Fibroblast of peridontal ligament (primary cell): ENCODE results near the gene ARID3B.

Source experiments
- DNase-seq: peaks from one replicate; pipeline ENCODE4 v3.0.0-alpha.2; 2010; ENCODE audit errors: extremely low read depth

ARID3B gene

GRCh38 chr15:74642734-74643664, 102.0 kb downstream of the ARID3B start:
- peak; percentile 34 for DNase-seq

DNA sequence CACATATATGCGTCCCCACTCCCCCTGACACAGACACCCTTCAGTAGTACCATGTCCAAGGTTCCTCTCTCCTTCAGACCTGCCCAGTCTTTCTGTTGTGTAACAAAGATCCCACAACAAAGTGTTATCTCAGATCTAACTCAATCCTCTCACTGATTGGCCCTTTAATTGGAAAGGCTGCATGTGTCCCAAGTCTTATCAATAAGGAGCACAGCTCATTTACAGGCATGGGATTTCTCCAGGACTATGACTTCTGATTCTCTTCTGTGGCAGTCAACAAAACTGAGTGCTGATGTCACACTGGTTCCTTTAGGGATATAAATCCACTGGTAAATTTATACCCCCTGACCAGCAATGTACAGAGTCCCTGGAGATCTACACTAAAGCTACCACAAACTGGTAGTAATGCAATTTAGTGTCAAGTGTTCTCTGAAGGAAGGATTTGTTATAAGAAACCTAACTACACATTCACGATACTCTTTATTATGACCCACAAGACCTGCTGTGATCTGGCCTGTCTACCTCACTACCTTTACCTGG, 102.7 kb downstream of the ARID3B start:
- no peak for DNase-seq

- no peak for DNase-seq
These were observed 105.5 kb downstream of the ARID3B start for GRCh38 chr15:74646480-74646879.
